Measurements from ENCODE around the gene GRHPR.
A peak's percentile ranks its signal among the peaks of the same experiment; 100 is the strongest.

Gene GRHPR

GRCh38 chr9:37422289-37423104 lies at the start of gene GRHPR:
GRHPR (plus strand) TSS chr9:37422696; CDS start chr9:37422751, 55 bp downstream.
- Histone ChIP-seq H3K9me2 (replicated peaks; ENCODE audit: insufficient read depth, low read length) (no peaks in the 10 kb centered on the region), H3K27ac (ENCODE audit: low read depth, low read length) (peak within 1 kb of the TSS; percentile 52)

GRCh38 chr9:37372839-37373238 lies 49.7 kb upstream of the GRHPR start:
- Histone ChIP-seq H3K9me2 (replicated peaks; ENCODE audit: insufficient read depth, low read length) (no peaks in the 10 kb centered on the region), H3K79me2 (ENCODE audit: insufficient read depth, low read length) (peaks cover 6% of the 10 kb centered on the region; the same call in 1 of the 2 replicates), H2AFZ (ENCODE audit: low read depth, low read length, severe bottlenecking) (no peak overlapping the region), H3K36me3 (ENCODE audit: low read length) (no peaks in the 10 kb centered on the region), H4K20me1 (ENCODE audit: low read depth, low read length) (no peaks in the 10 kb centered on the region), H3K27me3 (ENCODE audit: low read length) (no peaks in the 10 kb centered on the region), H3K9me3 (ENCODE audit: insufficient read depth, low read length) (no peaks in the 10 kb centered on the region), H3K9ac (ENCODE audit: low read length) (peak overlapping the region; percentile 75), H3K4me3 (ENCODE audit: insufficient read depth, low read length, poor library complexity, severe bottlenecking) (no peak overlapping the region), H3K4me2 (ENCODE audit: low read depth, low read length, poor library complexity, severe bottlenecking) (peak overlapping the region; percentile 70), H3F3A (ENCODE audit: insufficient read depth) (peaks cover 90% of the 10 kb centered on the region), H3K27ac (ENCODE audit: low read depth, low read length) (peak overlapping the region; percentile 97)
- TF ChIP-seq EZH2phosphoT487 (conservative IDR thresholded peaks at IDR 0.05; ENCODE audit: low read length): no peak
- TF ChIP-seq CTCF (IDR thresholded peaks at IDR 0.05; ENCODE audit: insufficient read depth, low read length, poor library complexity, severe bottlenecking): no peak

More at GRCh38 chr9:37422289-37423104, at the start of gene GRHPR:
- Histone ChIP-seq H3K4me2 (ENCODE audit: low read depth, low read length, poor library complexity, severe bottlenecking) (peak within 1 kb of the TSS; percentile 72), H4K20me1 (ENCODE audit: low read depth, low read length) (no peaks in the 10 kb centered on the region), H3K9me3 (ENCODE audit: insufficient read depth, low read length) (no peaks in the 10 kb centered on the region), H3K79me2 (ENCODE audit: insufficient read depth, low read length) (peaks cover 41% of the 10 kb centered on the region), H2AFZ (ENCODE audit: low read depth, low read length, severe bottlenecking) (peak within 1 kb of the TSS; percentile 65), H3K9ac (ENCODE audit: low read length) (peak within 1 kb of the TSS; percentile 78), H3K4me3 (ENCODE audit: insufficient read depth, low read length, poor library complexity, severe bottlenecking) (peak within 1 kb of the TSS; percentile 79), H3K36me3 (ENCODE audit: low read length) (peaks cover 4% of the 10 kb centered on the region; the same call in 1 of the 2 replicates), H3F3A (ENCODE audit: insufficient read depth) (no peaks in the 10 kb centered on the region; the same call in 1 of the 2 replicates), H3K27me3 (ENCODE audit: low read length) (no peaks in the 10 kb centered on the region)
- TF ChIP-seq CTCF (IDR thresholded peaks at IDR 0.05; ENCODE audit: insufficient read depth, low read length, poor library complexity, severe bottlenecking): no peak

GRCh38 chr9:37373621-37374020 lies 48.9 kb upstream of the GRHPR start:
- Histone ChIP-seq H3K36me3 (ENCODE audit: low read length) (no peaks in the 10 kb centered on the region), H3K9ac (ENCODE audit: low read length) (peak overlapping the region; percentile 75), H4K20me1 (ENCODE audit: low read depth, low read length) (no peaks in the 10 kb centered on the region), H3K4me2 (ENCODE audit: low read depth, low read length, poor library complexity, severe bottlenecking) (peak overlapping the region; percentile 70), H3K79me2 (ENCODE audit: insufficient read depth, low read length) (peaks cover 6% of the 10 kb centered on the region; the same call in 1 of the 2 replicates), H3K9me2 (replicated peaks; ENCODE audit: insufficient read depth, low read length) (no peaks in the 10 kb centered on the region), H3K27me3 (ENCODE audit: low read length) (no peaks in the 10 kb centered on the region), H2AFZ (ENCODE audit: low read depth, low read length, severe bottlenecking) (no peak overlapping the region), H3K4me3 (ENCODE audit: insufficient read depth, low read length, poor library complexity, severe bottlenecking) (peak overlapping the region; percentile 9), H3K27ac (ENCODE audit: low read depth, low read length) (peak overlapping the region; percentile 97), H3K9me3 (ENCODE audit: insufficient read depth, low read length) (no peaks in the 10 kb centered on the region), H3F3A (ENCODE audit: insufficient read depth) (peaks cover 96% of the 10 kb centered on the region)
- TF ChIP-seq EZH2phosphoT487 (conservative IDR thresholded peaks at IDR 0.05; ENCODE audit: low read length): no peak
- TF ChIP-seq CTCF (IDR thresholded peaks at IDR 0.05; ENCODE audit: insufficient read depth, low read length, poor library complexity, severe bottlenecking): no peak
